Mesodermal cell (in vitro differentiated cells): ENCODE results near the gene PRL.

ENCODE experiments used
- H3K27ac ChIP-seq: 2 replicates; pipeline ENCODE4 v1.7.0; 2013; ENCODE audit warnings: mild to moderate bottlenecking, low read depth, low read length, moderate library complexity; ENCODE audit not compliant: severe bottlenecking
- H3K36me3 ChIP-seq: 2 replicates; pipeline ENCODE4 v1.7.1; 2013; ENCODE audit warnings: mild to moderate bottlenecking, low read length, moderate library complexity; ENCODE audit not compliant: control insufficient read depth, insufficient read depth
- H3K4me1 ChIP-seq: one replicate; pipeline ENCODE4 v1.7.1; 2013; ENCODE audit warnings: mild to moderate bottlenecking, low read length; ENCODE audit not compliant: insufficient read depth, control insufficient read depth, poor library complexity, severe bottlenecking
- H3K4me3 ChIP-seq: 2 replicates; pipeline ENCODE4 v1.7.0; 2013; ENCODE audit warnings: low read length, control low read depth, mild to moderate bottlenecking; ENCODE audit not compliant: insufficient read depth, poor library complexity, severe bottlenecking; ENCODE audit errors: extremely low read depth
- H3K9me3 ChIP-seq: 2 replicates; pipeline ENCODE4 v1.7.1; 2013; ENCODE audit warnings: mild to moderate bottlenecking, low read length, moderate library complexity; ENCODE audit not compliant: control insufficient read depth
- WGBS, 2 experiments: methylation state at CpG; one replicate each; pipeline ENCODE4 v1.1.5; 2013; ENCODE audit warnings: missing lambda C conversion rate in 2 of 2; ENCODE audit not compliant: insufficient coverage in 2 of 2; 5-methylcytosine and 5-hydroxymethylcytosine counted together

PRL gene

GRCh38 chr6:22323848-22324247 is 27.0 kb upstream of the PRL start:
- no CpG with 5 or more reads among the region's 1 CpG for WGBS, 2 experiments
- H3K4me3 ChIP-seq: no peak overlapping the region
- no peak overlapping the region for H3K27ac ChIP-seq
- peaks cover 3% of the 10 kb centered on the region for H3K9me3 ChIP-seq
- peaks cover 30% of the 10 kb centered on the region for H3K4me1 ChIP-seq
- H3K36me3 ChIP-seq: no peaks in the 10 kb centered on the region

- WGBS, 2 experiments: 86 to 88% methylated on average over 3 to 4 of the region's 7 CpGs
- Histone ChIP-seq H3K36me3 (no peaks in the 10 kb centered on the region), H3K4me3 (no peak overlapping the region), H3K27ac (peak overlapping the region; percentile 75), H3K4me1 (peaks cover 30% of the 10 kb centered on the region), H3K9me3 (peaks cover 16% of the 10 kb centered on the region)
Observed at GRCh38 chr6:22322103-22323030, 25.5 kb upstream of the PRL start.

GRCh38 chr6:22320750-22321149 is 23.9 kb upstream of the PRL start:
- H3K36me3 ChIP-seq: no peaks in the 10 kb centered on the region
- WGBS, 2 experiments: 20 to 40% methylated on average over 1 of the region's 1 CpG
- peaks cover 16% of the 10 kb centered on the region for H3K9me3 ChIP-seq
- no peak overlapping the region for H3K4me3 ChIP-seq
- H3K4me1 ChIP-seq: peaks cover 30% of the 10 kb centered on the region
- peak overlapping the region; percentile 88 for H3K27ac ChIP-seq

GRCh38 chr6:22318404-22318803 is 21.6 kb upstream of the PRL start:
- H3K36me3 ChIP-seq: no peaks in the 10 kb centered on the region
- WGBS, 2 experiments: 81 to 85% methylated on average over 16 to 18 of the region's 22 CpGs
- peaks cover 26% of the 10 kb centered on the region for H3K4me1 ChIP-seq
- H3K27ac ChIP-seq: no peak overlapping the region
- peaks cover 27% of the 10 kb centered on the region for H3K9me3 ChIP-seq
- no peak overlapping the region for H3K4me3 ChIP-seq

- no peaks in the 10 kb centered on the region for H3K4me1 ChIP-seq
- H3K9me3 ChIP-seq: peaks cover 48% of the 10 kb centered on the region
- 60 to 75% methylated on average over 1 of the region's 2 CpGs for WGBS, 2 experiments
- no peak overlapping the region for H3K27ac ChIP-seq
- H3K36me3 ChIP-seq: no peaks in the 10 kb centered on the region
- no peak overlapping the region for H3K4me3 ChIP-seq
Observed at GRCh38 chr6:22313796-22314195, 17.0 kb upstream of the PRL start.

- peaks cover 29% of the 10 kb centered on the region for H3K9me3 ChIP-seq
- H3K4me3 ChIP-seq: no peak overlapping the region
- H3K27ac ChIP-seq: no peak overlapping the region
- no peaks in the 10 kb centered on the region for H3K36me3 ChIP-seq
- WGBS, 2 experiments: 100% methylated on average over 1 of the region's 2 CpGs; no CpG with 5 or more reads in 1 of the 2 experiments
- no peaks in the 10 kb centered on the region for H3K4me1 ChIP-seq
Observed at GRCh38 chr6:22308939-22309338, 12.1 kb upstream of the PRL start.

- H3K36me3 ChIP-seq: no peaks in the 10 kb centered on the region
- H3K27ac ChIP-seq: no peak overlapping the region
- WGBS, 2 experiments: 100% methylated on average over 1 to 2 of the region's 3 CpGs
- H3K4me3 ChIP-seq: no peak overlapping the region
- H3K9me3 ChIP-seq: peaks cover 15% of the 10 kb centered on the region
- H3K4me1 ChIP-seq: no peaks in the 10 kb centered on the region
Observed at GRCh38 chr6:22306741-22307466, 10.1 kb upstream of the PRL start.

GRCh38 chr6:22302838-22303237 is 6.0 kb upstream of the PRL start:
- no peak overlapping the region for H3K4me3 ChIP-seq
- peaks cover 5% of the 10 kb centered on the region for H3K4me1 ChIP-seq
- H3K36me3 ChIP-seq: no peaks in the 10 kb centered on the region
- H3K9me3 ChIP-seq: no peaks in the 10 kb centered on the region
- 63% methylated on average over 1 of the region's 1 CpG; no CpG with 5 or more reads in 1 of the 2 experiments for WGBS, 2 experiments
- H3K27ac ChIP-seq: no peak overlapping the region

GRCh38 chr6:22300273-22300998 is 3.6 kb upstream of the PRL start:
- no peak overlapping the region for H3K4me3 ChIP-seq
- WGBS, 2 experiments: no CpG with 5 or more reads among the region's 4 CpGs
- no peak overlapping the region for H3K27ac ChIP-seq
- H3K9me3 ChIP-seq: no peaks in the 10 kb centered on the region
- H3K4me1 ChIP-seq: peaks cover 5% of the 10 kb centered on the region
- H3K36me3 ChIP-seq: no peaks in the 10 kb centered on the region

- Histone ChIP-seq H3K9me3 (no peaks in the 10 kb centered on the region), H3K27ac (no peak overlapping the region), H3K4me3 (no peak overlapping the region), H3K36me3 (no peaks in the 10 kb centered on the region), H3K4me1 (peaks cover 5% of the 10 kb centered on the region)
- 60 to 67% methylated on average over 1 of the region's 1 CpG for WGBS, 2 experiments
Observed at GRCh38 chr6:22298475-22298890, 1.6 kb upstream of the PRL start.
